ENCODE measurements around the gene AHI1. TPM values are rescaled to one million over a fixed set of nuclear protein-coding genes. Genes with fewer than 3 reads are reported as not detected.

AHI1 gene
- total RNA-seq, 5 donors from 2014 or later (not counting 1 experiment from before 2014, with no cell fraction given), result 9.6 to 27.6 (median 15.8) TPM

GRCh38 chr6:135281964-135282363 lies 215.6 kb downstream of the AHI1 start:
- ATAC-seq (replicated peaks in 1 of 4) (no peak), DNase-seq (no peak)
- H3K36me3 Mint-ChIP-seq, result peaks cover 9% of the 10 kb centered on the region
- H3K9me3 Mint-ChIP-seq, result peaks cover 0 to under 1% (median 0%) of the 10 kb centered on the region in 3 donors
- H3K27ac Mint-ChIP-seq, result no peak overlapping the region
- no peak overlapping the region for H3K4me3 ChIP-seq (ENCODE audit: control insufficient read depth in 1 of 2, extremely low read depth in 1 of 2, low read length in 1 of 2)
- no peaks in the 10 kb centered on the region for H3K27me3 ChIP-seq (replicated peaks in 1 of 2; ENCODE audit: control insufficient read depth in 2 of 2, extremely low read depth in 1 of 2, insufficient read depth in 2 of 2, low read length in 1 of 2)
- no peaks in the 10 kb centered on the region for H3K9me3 ChIP-seq
- H3K27ac ChIP-seq (ENCODE audit: low read length), result no peak overlapping the region
- CTCF ChIA-PET, result interaction anchor here in 1 of 2 donors (0.6 kb wide), 1 partner anchor 138 kb away, joined by 3 read pairs; no protein-coding TSS in a partner anchor
- peaks cover 0 to 3% of the 10 kb centered on the region in 2 experiments for H3K4me1 ChIP-seq (ENCODE audit: control insufficient read depth in 1 of 2, extremely low read depth in 1 of 2, insufficient read depth in 2 of 2, low read length in 2 of 2)
- H3K27me3 Mint-ChIP-seq, result no peaks in the 10 kb centered on the region
- H3K4me1 Mint-ChIP-seq, result peaks cover 0 to 8% (median 2%) of the 10 kb centered on the region in 3 donors
- H3K36me3 ChIP-seq (ENCODE audit: control insufficient read depth in 2 of 2, extremely low read depth in 1 of 2, insufficient read depth in 1 of 2, low read length in 1 of 2), result no peaks in the 10 kb centered on the region
- no peak overlapping the region for H3K4me3 Mint-ChIP-seq
- WGBS (ENCODE audit: insufficient coverage), result no CpG with 5 or more reads among the region's 4 CpGs
- POLR2A ChIA-PET, result no interaction called here

GRCh38 chr6:135281227-135281626 lies 216.3 kb downstream of the AHI1 start:
- H3K4me3 ChIP-seq (ENCODE audit: control insufficient read depth in 1 of 2, extremely low read depth in 1 of 2, low read length in 1 of 2), result no peak overlapping the region
- POLR2A ChIA-PET, result no interaction called here
- H3K36me3 Mint-ChIP-seq, result peaks cover 6% of the 10 kb centered on the region
- no peak overlapping the region for H3K27ac Mint-ChIP-seq
- peaks cover 0 to 4% (median 0%) of the 10 kb centered on the region in 3 donors for H3K4me1 Mint-ChIP-seq
- no peak overlapping the region for H3K4me3 Mint-ChIP-seq
- no peak overlapping the region for H3K27ac ChIP-seq (ENCODE audit: low read length)
- ATAC-seq (replicated peaks in 1 of 4), result no peak
- no peak for DNase-seq
- H3K27me3 Mint-ChIP-seq, result peaks cover 0 to 3% of the 10 kb centered on the region in 2 donors
- no peaks in the 10 kb centered on the region for H3K36me3 ChIP-seq (ENCODE audit: control insufficient read depth in 2 of 2, extremely low read depth in 1 of 2, insufficient read depth in 1 of 2, low read length in 1 of 2)
- H3K27me3 ChIP-seq (replicated peaks in 1 of 2; ENCODE audit: control insufficient read depth in 2 of 2, extremely low read depth in 1 of 2, insufficient read depth in 2 of 2, low read length in 1 of 2), result no peaks in the 10 kb centered on the region
- no peaks in the 10 kb centered on the region for H3K9me3 Mint-ChIP-seq
- no peaks in the 10 kb centered on the region for H3K9me3 ChIP-seq
- 100% methylated on average over 2 of the region's 2 CpGs for WGBS (ENCODE audit: insufficient coverage)
- peaks cover 0 to 3% of the 10 kb centered on the region in 2 experiments for H3K4me1 ChIP-seq (ENCODE audit: control insufficient read depth in 1 of 2, extremely low read depth in 1 of 2, insufficient read depth in 2 of 2, low read length in 2 of 2)
- CTCF ChIA-PET, result no interaction called here

GRCh38 chr6:135280375-135281136 lies 217.0 kb downstream of the AHI1 start:
- H3K27ac Mint-ChIP-seq, result no peak overlapping the region
- POLR2A ChIA-PET, result no interaction called here
- Histone ChIP-seq H3K27ac (ENCODE audit: low read length) (no peak overlapping the region), H3K27me3 (replicated peaks in 1 of 2; ENCODE audit: control insufficient read depth in 2 of 2, extremely low read depth in 1 of 2, insufficient read depth in 2 of 2, low read length in 1 of 2) (no peaks in the 10 kb centered on the region), H3K4me1 (ENCODE audit: control insufficient read depth in 1 of 2, extremely low read depth in 1 of 2, insufficient read depth in 2 of 2, low read length in 2 of 2) (peaks cover 0 to 3% of the 10 kb centered on the region in 2 experiments), H3K9me3 (no peaks in the 10 kb centered on the region), H3K4me3 (ENCODE audit: control insufficient read depth in 1 of 2, extremely low read depth in 1 of 2, low read length in 1 of 2) (no peak overlapping the region), H3K36me3 (ENCODE audit: control insufficient read depth in 2 of 2, extremely low read depth in 1 of 2, insufficient read depth in 1 of 2, low read length in 1 of 2) (no peaks in the 10 kb centered on the region)
- DNase-seq (no peak), ATAC-seq (replicated peaks in 1 of 4) (no peak)
- peaks cover 3% of the 10 kb centered on the region for H3K36me3 Mint-ChIP-seq
- no CpG with 5 or more reads among the region's 6 CpGs for WGBS (ENCODE audit: insufficient coverage)
- H3K4me1 Mint-ChIP-seq, result peaks cover 0 to 4% (median 0%) of the 10 kb centered on the region in 3 donors
- CTCF ChIA-PET, result no interaction called here
- no peak overlapping the region for H3K4me3 Mint-ChIP-seq
- H3K9me3 Mint-ChIP-seq, result no peaks in the 10 kb centered on the region
- peaks cover 0 to 3% of the 10 kb centered on the region in 2 donors for H3K27me3 Mint-ChIP-seq

- no peak overlapping the region for H3K4me3 Mint-ChIP-seq
- no peaks in the 10 kb centered on the region for H3K36me3 Mint-ChIP-seq
- no peaks in the 10 kb centered on the region for H3K27me3 ChIP-seq (replicated peaks in 1 of 2; ENCODE audit: control insufficient read depth in 2 of 2, extremely low read depth in 1 of 2, insufficient read depth in 2 of 2, low read length in 1 of 2)
- peaks cover 0 to 4% (median 0%) of the 10 kb centered on the region in 3 donors for H3K4me1 Mint-ChIP-seq
- DNase-seq (no peak), ATAC-seq (replicated peaks in 1 of 4) (no peak)
- no peak overlapping the region for H3K27ac Mint-ChIP-seq
- WGBS (ENCODE audit: insufficient coverage), result 100% methylated on average over 1 of the region's 6 CpGs
- no peaks in the 10 kb centered on the region for H3K9me3 ChIP-seq
- no peak overlapping the region for H3K27ac ChIP-seq (ENCODE audit: low read length)
- H3K4me3 ChIP-seq (ENCODE audit: control insufficient read depth in 1 of 2, extremely low read depth in 1 of 2, low read length in 1 of 2), result no peak overlapping the region
- H3K36me3 ChIP-seq (ENCODE audit: control insufficient read depth in 2 of 2, extremely low read depth in 1 of 2, insufficient read depth in 1 of 2, low read length in 1 of 2), result no peaks in the 10 kb centered on the region
- no peaks in the 10 kb centered on the region for H3K9me3 Mint-ChIP-seq
- H3K4me1 ChIP-seq (ENCODE audit: control insufficient read depth in 1 of 2, extremely low read depth in 1 of 2, insufficient read depth in 2 of 2, low read length in 2 of 2), result peaks cover 0 to 3% of the 10 kb centered on the region in 2 experiments
- ChIA-PET POLR2A (no interaction called here), CTCF (no interaction called here)
- H3K27me3 Mint-ChIP-seq, result peaks cover 7% of the 10 kb centered on the region in 2 donors
Observed at GRCh38 chr6:135277422-135277821, 220.1 kb downstream of the AHI1 start.

- ATAC-seq (replicated peaks in 1 of 4), result no peak
- Mint-ChIP-seq H3K27me3 (peaks cover 7% of the 10 kb centered on the region in 2 donors), H3K4me3 (no peak overlapping the region), H3K27ac (no peak overlapping the region), H3K36me3 (no peaks in the 10 kb centered on the region), H3K4me1 (no peaks in the 10 kb centered on the region), H3K9me3 (no peaks in the 10 kb centered on the region)
- Histone ChIP-seq H3K27me3 (replicated peaks in 1 of 2; ENCODE audit: control insufficient read depth in 2 of 2, extremely low read depth in 1 of 2, insufficient read depth in 2 of 2, low read length in 1 of 2) (no peaks in the 10 kb centered on the region), H3K4me1 (ENCODE audit: control insufficient read depth in 1 of 2, extremely low read depth in 1 of 2, insufficient read depth in 2 of 2, low read length in 2 of 2) (no peaks in the 10 kb centered on the region), H3K9me3 (no peaks in the 10 kb centered on the region), H3K4me3 (ENCODE audit: control insufficient read depth in 1 of 2, extremely low read depth in 1 of 2, low read length in 1 of 2) (no peak overlapping the region), H3K27ac (ENCODE audit: low read length) (no peak overlapping the region), H3K36me3 (ENCODE audit: control insufficient read depth in 2 of 2, extremely low read depth in 1 of 2, insufficient read depth in 1 of 2, low read length in 1 of 2) (no peaks in the 10 kb centered on the region)
- POLR2A ChIA-PET, result interaction anchor here in 1 of 2 donors (0.7 kb wide), 1 partner anchor 20 kb away, joined by 5 read pairs; no protein-coding TSS in a partner anchor
- DNase-seq, result no peak
- CTCF ChIA-PET, result no interaction called here
- 42% methylated on average over 3 of the region's 5 CpGs for WGBS (ENCODE audit: insufficient coverage)
Observed at GRCh38 chr6:135274561-135275293, 222.8 kb downstream of the AHI1 start.

- Mint-ChIP-seq H3K27me3 (peaks cover 5 to 7% of the 10 kb centered on the region in 2 donors), H3K9me3 (no peaks in the 10 kb centered on the region), H3K27ac (no peak overlapping the region), H3K36me3 (no peaks in the 10 kb centered on the region), H3K4me1 (peaks cover 0 to 9% (median 0%) of the 10 kb centered on the region in 3 donors), H3K4me3 (no peak overlapping the region)
- ATAC-seq (replicated peaks in 1 of 4) (no peak), DNase-seq (no peak)
- WGBS (ENCODE audit: insufficient coverage), result no CpG with 5 or more reads among the region's 6 CpGs
- ChIA-PET CTCF (no interaction called here), POLR2A (no interaction called here)
- H3K36me3 ChIP-seq (ENCODE audit: control insufficient read depth in 2 of 2, extremely low read depth in 1 of 2, insufficient read depth in 1 of 2, low read length in 1 of 2), result no peaks in the 10 kb centered on the region
- no peak overlapping the region for H3K27ac ChIP-seq (ENCODE audit: low read length)
- H3K4me1 ChIP-seq (ENCODE audit: control insufficient read depth in 1 of 2, extremely low read depth in 1 of 2, insufficient read depth in 2 of 2, low read length in 2 of 2), result no peaks in the 10 kb centered on the region
- H3K4me3 ChIP-seq (ENCODE audit: control insufficient read depth in 1 of 2, extremely low read depth in 1 of 2, low read length in 1 of 2), result no peak overlapping the region
- H3K9me3 ChIP-seq, result no peaks in the 10 kb centered on the region
- H3K27me3 ChIP-seq (replicated peaks in 1 of 2; ENCODE audit: control insufficient read depth in 2 of 2, extremely low read depth in 1 of 2, insufficient read depth in 2 of 2, low read length in 1 of 2), result no peaks in the 10 kb centered on the region
Observed at GRCh38 chr6:135271626-135272025, 225.9 kb downstream of the AHI1 start.
